HepG2 (cell line): ENCODE data around the gene CA9. TPM values are rescaled to one million over a fixed set of nuclear protein-coding genes. Genes with fewer than 3 reads are reported as not detected.

Source experiments
- ATAC-seq: fragments of 200-7000 bp; cut with Tn5 transposase; 3 replicates; pipeline ENCODE4 v1.9.1; 2020; ENCODE audit warnings: mild to moderate bottlenecking, moderate library complexity
- BruUV-seq: library from RNA; stranded (reverse); fragments of 400-500 nt; replicated peaks from 2 replicates; lab custom pipeline; 2021; lab: Mats Ljungman, UMichigan
- CTCF ChIA-PET: fragments of 300-600 bp; formaldehyde crosslinking; extraction: SDS; loops from one replicate; lab custom pipeline; 2021; ENCODE audit warnings: low total read pairs, inconsistent platforms, low intra/inter-chr PET ratio; lab: Yijun Ruan, JAX
- POLR2A ChIA-PET: fragments of 350-600 bp; sonication (Branson Sonifier 250); formaldehyde crosslinking; loops from one replicate; lab custom pipeline; 2020; ENCODE audit warnings: antibody characterized with exemption, inconsistent platforms; lab: Yijun Ruan, JAX
- DNase-seq: peaks from one replicate; pipeline ENCODE4 v3.0.0-alpha.2; 2015; ENCODE audit warnings: low spot score
- FAIRE-seq: peaks from 3 replicates; lab custom pipeline; 2011; peaks lifted over from hg19 to GRCh38; lab: Jason Lieb, UNC
- H2AFZ ChIP-seq: one replicate; pipeline ENCODE4 v1.6.1; 2011; ENCODE audit warnings: low read length, inconsistent platforms
- H3K27ac ChIP-seq: fragments of 300-600 bp; 3 replicates; pipeline ENCODE4 v1.8.0; 2011; ENCODE audit warnings: mixed run types, mild to moderate bottlenecking, mixed read lengths, low read length, inconsistent platforms; ENCODE audit not compliant: insufficient read depth; ENCODE audit errors: extremely low read length
- H3K27me3 ChIP-seq, 2 experiments: fragments of 200-600 bp in 1 of 2; 2 replicates in 1 of 2; 3 replicates in 1 of 2; pipeline versions ENCODE4 v1.6.0 to v1.8.0; 2011; ENCODE audit warnings: low read length in 2 of 2, mild to moderate bottlenecking in 2 of 2, moderate library complexity in 2 of 2, inconsistent platforms in 1 of 2; ENCODE audit not compliant: insufficient read depth in 2 of 2, control insufficient read depth in 1 of 2
- H3K36me3 ChIP-seq, 2 experiments: fragments of 200-600 bp in 1 of 2; replicated peaks in 1 of 2; 2 replicates in 1 of 2; 3 replicates in 1 of 2; pipeline versions ENCODE4 v1.5.1 to v1.8.0; 2011; ENCODE audit warnings: low read length in 2 of 2, inconsistent platforms in 1 of 2; ENCODE audit not compliant: insufficient read depth in 2 of 2, control insufficient read depth in 1 of 2
- H3K4me1 ChIP-seq: 2 replicates; pipeline ENCODE4 v1.5.1; 2012; ENCODE audit warnings: low read length, inconsistent platforms; ENCODE audit not compliant: insufficient read depth
- H3K4me2 ChIP-seq: 2 replicates; pipeline ENCODE4 v1.6.0; 2011; ENCODE audit warnings: low read depth, low read length, inconsistent platforms
- H3K4me3 ChIP-seq, 3 experiments: fragments of 200-600 bp in 1 of 3; sonication (generic), shearing (Covaris generic) in 1 of 3; replicated peaks in 1 of 3; 2 replicates each; pipeline ENCODE4 v1.5.1; 2011 to 2016; ENCODE audit warnings: low read length in 3 of 3, inconsistent platforms in 2 of 3, low read depth in 2 of 3, mild to moderate bottlenecking in 2 of 3, control low read depth in 1 of 3, mixed read lengths in 1 of 3; ENCODE audit not compliant: insufficient read depth in 1 of 3
- H3K79me2 ChIP-seq: one replicate; pipeline ENCODE4 v1.6.1; 2011; ENCODE audit warnings: low read length, inconsistent platforms; ENCODE audit not compliant: insufficient read depth
- H3K9ac ChIP-seq: 2 replicates; pipeline ENCODE4 v1.6.0; 2011; ENCODE audit warnings: mild to moderate bottlenecking, low read depth, low read length, inconsistent platforms; ENCODE audit not compliant: insufficient read depth
- H3K9me3 ChIP-seq: 2 replicates; pipeline ENCODE4 v1.5.1; 2012; ENCODE audit warnings: mild to moderate bottlenecking, low read length
- H4K20me1 ChIP-seq: 2 replicates; pipeline ENCODE4 v1.6.0; 2011; ENCODE audit warnings: inconsistent platforms, mild to moderate bottlenecking, low read length, moderate library complexity; ENCODE audit not compliant: insufficient read depth
- ATF1 ChIP-seq: IDR thresholded peaks from 2 replicates; pipeline ENCODE4 v1.6.1; 2016; ENCODE audit warnings: mild to moderate bottlenecking, control low read depth
- HHEX ChIP-seq: IDR thresholded peaks from 2 replicates; pipeline ENCODE4 v1.6.1; 2016; ENCODE audit warnings: control low read depth
- MEF2D ChIP-seq: sonication (generic); formaldehyde crosslinking; IDR thresholded peaks from 2 replicates; pipeline ENCODE4 v1.5.1; 2020; ENCODE audit warnings: mild to moderate bottlenecking, missing genetic modification reagents
- SNAPC2 ChIP-seq: sonication (generic); formaldehyde crosslinking; IDR thresholded peaks from 2 replicates; pipeline ENCODE4 v1.8.1; 2022; ENCODE audit warnings: mild to moderate bottlenecking, missing genetic modification reagents
- SSRP1 ChIP-seq: IDR thresholded peaks from 2 replicates; pipeline ENCODE4 v1.6.1; 2016; ENCODE audit warnings: control low read depth
- ZEB1 ChIP-seq: IDR thresholded peaks from 2 replicates; pipeline ENCODE4 v1.6.1; 2012; ENCODE audit warnings: mild to moderate bottlenecking, low read depth, inconsistent platforms; ENCODE audit not compliant: insufficient replicate concordance
- ZNF530 ChIP-seq: sonication (generic); formaldehyde crosslinking; IDR thresholded peaks from 2 replicates; pipeline ENCODE4 v1.5.0; 2020; ENCODE audit warnings: low read depth, mild to moderate bottlenecking, missing genetic modification reagents
- ZNF556 ChIP-seq: sonication (generic); formaldehyde crosslinking; IDR thresholded peaks from 2 replicates; pipeline ENCODE4 v1.4.0; 2020; ENCODE audit warnings: mild to moderate bottlenecking, missing genetic modification reagents, borderline replicate concordance
- WGBS: methylation state at CpG from one replicate; pipeline ENCODE4 v1.1.6; 2017; ENCODE audit warnings: low lambda C conversion rate; 5-methylcytosine and 5-hydroxymethylcytosine counted together
- in situ Hi-C: cut with HindIII; loops from 2 replicates; pipeline ENCODE4 v1.10.0; 2017; ENCODE audit warnings: low pct_unique_long_range_greater_than_20kb; ENCODE audit not compliant: extremely low pct_ligation_motif_present
- intact Hi-C: fragments of 100-400 bp; cut with micrococcal nuclease; formaldehyde crosslinking; loops from one replicate; pipeline ENCODE4 v1.10.0; 2022; ENCODE audit not compliant: unreplicated experiment
- polyA plus RNA-seq, 8 experiments: library from polyadenylated mRNA; depleted of rRNA in 3 of 8; stranded (reverse) in 7 of 8; unstranded in 1 of 8; fragments of >200 nt; fragmentation: Illumina TruSeq in 4 of 8; extraction: Trizol in 4 of 8; gene quantifications; 2 replicates each; pipeline versions ENCODE4 v1.2.1 to v1.2.3, GENCODE V29; 2011 to 2016; ENCODE audit warnings: low read depth in 4 of 8, missing spikeins in 1 of 8, mixed read lengths in 1 of 8; ENCODE audit not compliant: insufficient read depth in 1 of 8
- total RNA-seq, 5 experiments: library from RNA; depleted of rRNA; stranded (reverse); fragments of >200 nt; fragmentation: Illumina TruSeq; extraction: Trizol; gene quantifications; 2 replicates each; pipeline ENCODE4 v1.2.3, GENCODE V29; 2016; ENCODE audit warnings: low read depth in 1 of 5
- TF ChIP-seq, protein P1 (sequence below): sonication (generic); formaldehyde crosslinking; IDR thresholded peaks from 2 replicates; pipeline ENCODE4 v1.4.0; 2020; ENCODE audit warnings: mild to moderate bottlenecking, missing genetic modification reagents
- TF ChIP-seq, protein P2 (sequence below): sonication (generic); formaldehyde crosslinking; IDR thresholded peaks from 2 replicates; pipeline ENCODE4 v1.8.0; 2022; ENCODE audit warnings: missing genetic modification reagents, mild to moderate bottlenecking, inconsistent platforms, borderline replicate concordance
- TF ChIP-seq, protein P3 (sequence below): sonication (generic); formaldehyde crosslinking; IDR thresholded peaks from 2 replicates; pipeline ENCODE4 v1.4.0; 2020; ENCODE audit warnings: missing genetic modification reagents
- TF ChIP-seq, protein P4 (sequence below): sonication (generic); formaldehyde crosslinking; IDR thresholded peaks from 2 replicates; pipeline ENCODE4 v1.4.0; 2020; ENCODE audit warnings: mild to moderate bottlenecking, low read depth, missing genetic modification reagents
- TF ChIP-seq, protein P5 (sequence below): sonication (generic); formaldehyde crosslinking; IDR thresholded peaks from 2 replicates; pipeline ENCODE4 v1.4.0; 2020; ENCODE audit warnings: missing genetic modification reagents, borderline replicate concordance

Gene CA9
- total and polyA plus RNA-seq, 2 of the 13 experiments (the other 11 are each of a cell fraction or from before 2014, with no cell fraction given): 0.13 to 152 TPM

DNA sequence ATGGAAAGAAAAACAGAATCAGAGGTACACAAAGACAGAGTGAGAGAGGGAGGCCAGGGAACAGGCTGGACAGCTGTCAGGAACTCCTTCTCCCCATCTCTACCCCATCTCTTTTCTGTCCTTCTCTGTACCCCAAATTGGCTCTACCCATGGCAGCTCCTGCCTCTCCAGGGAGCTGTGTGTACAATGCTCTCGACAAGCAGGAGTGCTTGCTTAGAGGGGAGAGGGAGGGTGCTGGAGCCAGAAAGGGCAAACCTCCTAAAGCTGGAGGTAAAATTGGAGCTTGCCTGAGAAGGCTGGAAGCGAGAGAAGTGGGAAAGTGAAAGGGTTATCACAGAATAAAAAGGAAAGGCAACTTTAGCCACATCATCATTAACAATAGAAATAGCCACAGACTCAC lies 9.6 kb downstream of the CA9 start (continued):
- TF ChIP-seq HHEX (CRISPR knock-in tag) (no peak), SSRP1 (no peak), ATF1 (no peak)
- TF ChIP-seq, protein P1, sequence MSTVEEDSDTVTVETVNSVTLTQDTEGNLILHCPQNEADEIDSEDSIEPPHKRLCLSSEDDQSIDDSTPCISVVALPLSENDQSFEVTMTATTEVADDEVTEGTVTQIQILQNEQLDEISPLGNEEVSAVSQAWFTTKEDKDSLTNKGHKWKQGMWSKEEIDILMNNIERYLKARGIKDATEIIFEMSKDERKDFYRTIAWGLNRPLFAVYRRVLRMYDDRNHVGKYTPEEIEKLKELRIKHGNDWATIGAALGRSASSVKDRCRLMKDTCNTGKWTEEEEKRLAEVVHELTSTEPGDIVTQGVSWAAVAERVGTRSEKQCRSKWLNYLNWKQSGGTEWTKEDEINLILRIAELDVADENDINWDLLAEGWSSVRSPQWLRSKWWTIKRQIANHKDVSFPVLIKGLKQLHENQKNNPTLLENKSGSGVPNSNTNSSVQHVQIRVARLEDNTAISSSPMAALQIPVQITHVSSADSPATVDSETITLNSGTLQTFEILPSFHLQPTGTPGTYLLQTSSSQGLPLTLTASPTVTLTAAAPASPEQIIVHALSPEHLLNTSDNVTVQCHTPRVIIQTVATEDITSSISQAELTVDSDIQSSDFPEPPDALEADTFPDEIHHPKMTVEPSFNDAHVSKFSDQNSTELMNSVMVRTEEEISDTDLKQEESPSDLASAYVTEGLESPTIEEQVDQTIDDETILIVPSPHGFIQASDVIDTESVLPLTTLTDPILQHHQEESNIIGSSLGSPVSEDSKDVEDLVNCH: no peak
- TF ChIP-seq, protein P2, sequence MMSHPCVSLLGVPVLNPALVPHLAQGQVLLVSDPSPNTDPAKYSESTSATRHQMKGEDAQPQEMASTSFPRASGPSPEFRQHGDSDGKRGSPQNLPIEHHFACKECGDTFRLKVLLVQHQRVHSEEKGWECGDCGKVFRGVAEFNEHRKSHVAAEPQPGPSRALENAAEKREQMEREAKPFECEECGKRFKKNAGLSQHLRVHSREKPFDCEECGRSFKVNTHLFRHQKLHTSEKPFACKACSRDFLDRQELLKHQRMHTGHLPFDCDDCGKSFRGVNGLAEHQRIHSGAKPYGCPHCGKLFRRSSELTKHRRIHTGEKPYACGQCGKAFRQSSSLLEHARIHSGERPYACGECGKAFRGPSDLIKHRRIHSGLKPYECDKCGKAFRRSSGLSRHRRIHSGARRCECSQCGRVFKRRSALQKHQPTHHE: no peak
- TF ChIP-seq, protein P3, sequence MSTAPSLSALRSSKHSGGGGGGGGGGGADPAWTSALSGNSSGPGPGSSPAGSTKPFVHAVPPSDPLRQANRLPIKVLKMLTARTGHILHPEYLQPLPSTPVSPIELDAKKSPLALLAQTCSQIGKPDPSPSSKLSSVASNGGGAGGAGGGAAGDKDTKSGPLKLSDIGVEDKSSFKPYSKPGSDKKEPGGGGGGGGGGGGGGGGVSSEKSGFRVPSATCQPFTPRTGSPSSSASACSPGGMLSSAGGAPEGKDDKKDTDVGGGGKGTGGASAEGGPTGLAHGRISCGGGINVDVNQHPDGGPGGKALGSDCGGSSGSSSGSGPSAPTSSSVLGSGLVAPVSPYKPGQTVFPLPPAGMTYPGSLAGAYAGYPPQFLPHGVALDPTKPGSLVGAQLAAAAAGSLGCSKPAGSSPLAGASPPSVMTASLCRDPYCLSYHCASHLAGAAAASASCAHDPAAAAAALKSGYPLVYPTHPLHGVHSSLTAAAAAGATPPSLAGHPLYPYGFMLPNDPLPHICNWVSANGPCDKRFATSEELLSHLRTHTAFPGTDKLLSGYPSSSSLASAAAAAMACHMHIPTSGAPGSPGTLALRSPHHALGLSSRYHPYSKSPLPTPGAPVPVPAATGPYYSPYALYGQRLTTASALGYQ (CRISPR knock-in tag): no peak

DNA sequence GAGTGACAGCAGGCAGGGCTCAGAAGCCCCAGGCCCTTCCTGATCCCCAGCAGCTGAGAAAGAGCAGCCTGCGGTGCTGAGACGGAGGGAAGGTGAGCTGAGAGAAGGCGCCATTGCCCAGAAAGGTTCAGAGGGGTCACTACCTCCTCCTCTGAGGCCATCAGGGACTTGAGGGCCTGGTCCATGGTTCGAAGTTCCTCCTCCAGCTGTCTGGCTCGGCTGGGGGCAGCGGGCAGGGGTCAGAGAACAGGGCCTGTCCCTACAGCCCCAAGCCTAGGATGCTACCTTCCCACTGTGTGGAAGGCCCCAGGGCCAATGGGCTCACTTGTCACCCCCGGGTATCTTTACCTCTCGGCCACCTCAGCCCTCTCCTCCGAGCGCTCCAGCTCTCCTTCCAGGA lies 11.2 kb downstream of the CA9 start:
- H3K4me3 ChIP-seq: no peak overlapping the region
- ATAC-seq (no peak), FAIRE-seq (no peak), DNase-seq (no peak)
- intact Hi-C loops (no loop called here), in situ Hi-C loops (no loop called here)
- POLR2A ChIA-PET: no interaction called here
- no TSS peak for BruUV-seq
- no peaks in the 10 kb centered on the region for H3K9me3 ChIP-seq
- WGBS: 85% methylated on average over 8 of the region's 10 CpGs
- CTCF ChIA-PET: no interaction called here
- TF ChIP-seq SNAPC2 (CRISPR knock-in tag): no peak
- TF ChIP-seq, protein P4, sequence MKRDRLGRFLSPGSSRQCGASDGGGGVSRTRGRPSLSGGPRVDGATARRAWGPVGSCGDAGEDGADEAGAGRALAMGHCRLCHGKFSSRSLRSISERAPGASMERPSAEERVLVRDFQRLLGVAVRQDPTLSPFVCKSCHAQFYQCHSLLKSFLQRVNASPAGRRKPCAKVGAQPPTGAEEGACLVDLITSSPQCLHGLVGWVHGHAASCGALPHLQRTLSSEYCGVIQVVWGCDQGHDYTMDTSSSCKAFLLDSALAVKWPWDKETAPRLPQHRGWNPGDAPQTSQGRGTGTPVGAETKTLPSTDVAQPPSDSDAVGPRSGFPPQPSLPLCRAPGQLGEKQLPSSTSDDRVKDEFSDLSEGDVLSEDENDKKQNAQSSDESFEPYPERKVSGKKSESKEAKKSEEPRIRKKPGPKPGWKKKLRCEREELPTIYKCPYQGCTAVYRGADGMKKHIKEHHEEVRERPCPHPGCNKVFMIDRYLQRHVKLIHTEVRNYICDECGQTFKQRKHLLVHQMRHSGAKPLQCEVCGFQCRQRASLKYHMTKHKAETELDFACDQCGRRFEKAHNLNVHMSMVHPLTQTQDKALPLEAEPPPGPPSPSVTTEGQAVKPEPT (CRISPR knock-in tag): no peak
- no peak for TF ChIP-seq ZNF530 (CRISPR knock-in tag)
- TF ChIP-seq MEF2D (CRISPR knock-in tag): no peak
- no peak for TF ChIP-seq ZNF556 (CRISPR knock-in tag)
- no peak for TF ChIP-seq ZEB1
- TF ChIP-seq, protein P5, sequence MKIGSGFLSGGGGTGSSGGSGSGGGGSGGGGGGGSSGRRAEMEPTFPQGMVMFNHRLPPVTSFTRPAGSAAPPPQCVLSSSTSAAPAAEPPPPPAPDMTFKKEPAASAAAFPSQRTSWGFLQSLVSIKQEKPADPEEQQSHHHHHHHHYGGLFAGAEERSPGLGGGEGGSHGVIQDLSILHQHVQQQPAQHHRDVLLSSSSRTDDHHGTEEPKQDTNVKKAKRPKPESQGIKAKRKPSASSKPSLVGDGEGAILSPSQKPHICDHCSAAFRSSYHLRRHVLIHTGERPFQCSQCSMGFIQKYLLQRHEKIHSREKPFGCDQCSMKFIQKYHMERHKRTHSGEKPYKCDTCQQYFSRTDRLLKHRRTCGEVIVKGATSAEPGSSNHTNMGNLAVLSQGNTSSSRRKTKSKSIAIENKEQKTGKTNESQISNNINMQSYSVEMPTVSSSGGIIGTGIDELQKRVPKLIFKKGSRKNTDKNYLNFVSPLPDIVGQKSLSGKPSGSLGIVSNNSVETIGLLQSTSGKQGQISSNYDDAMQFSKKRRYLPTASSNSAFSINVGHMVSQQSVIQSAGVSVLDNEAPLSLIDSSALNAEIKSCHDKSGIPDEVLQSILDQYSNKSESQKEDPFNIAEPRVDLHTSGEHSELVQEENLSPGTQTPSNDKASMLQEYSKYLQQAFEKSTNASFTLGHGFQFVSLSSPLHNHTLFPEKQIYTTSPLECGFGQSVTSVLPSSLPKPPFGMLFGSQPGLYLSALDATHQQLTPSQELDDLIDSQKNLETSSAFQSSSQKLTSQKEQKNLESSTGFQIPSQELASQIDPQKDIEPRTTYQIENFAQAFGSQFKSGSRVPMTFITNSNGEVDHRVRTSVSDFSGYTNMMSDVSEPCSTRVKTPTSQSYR (CRISPR knock-in tag): no peak
- no peaks in the 10 kb centered on the region for H3K36me3 ChIP-seq
- H3K27me3 ChIP-seq: no peaks in the 10 kb centered on the region
- no peak overlapping the region for H3K9ac ChIP-seq
- peaks cover 50% of the 10 kb centered on the region for H3K4me1 ChIP-seq
- no peak overlapping the region for H3K27ac ChIP-seq
- no peak overlapping the region for H2AFZ ChIP-seq
- H3K79me2 ChIP-seq: no peaks in the 10 kb centered on the region
- no peaks in the 10 kb centered on the region for H4K20me1 ChIP-seq
- no peak overlapping the region for H3K4me2 ChIP-seq
